Keratinocyte (primary cell): Measurements from ENCODE around the gene TXNRD1.

ENCODE experiments used
- CTCF ChIP-seq, 3 experiments: IDR thresholded peaks in 1 of 3; conservative IDR thresholded peaks in 1 of 3; optimal IDR thresholded peaks in 1 of 3; 2 replicates in 2 of 3; 3 replicates in 1 of 3; pipeline versions ENCODE3 to v1.5.1; 2011; ENCODE audit warnings: low read length in 3 of 3, mild to moderate bottlenecking in 3 of 3, moderate library complexity in 2 of 3, control low read depth in 1 of 3, inconsistent platforms in 1 of 3; ENCODE audit not compliant: insufficient read depth in 2 of 3; ENCODE audit errors: extremely low read depth in 1 of 3
- EZH2 ChIP-seq: IDR thresholded peaks from one replicate; pipeline ENCODE4 v1.6.1; 2012; ENCODE audit warnings: inconsistent platforms, mild to moderate bottlenecking, low read length, moderate library complexity

GRCh38 chr12:104303538-104304151, 88.1 kb downstream of the TXNRD1 start, which contains the start of gene EID3:
- TF ChIP-seq EZH2 (no peak), CTCF (optimal IDR thresholded peaks at IDR 0.05 in 1 of 3, IDR thresholded peaks at IDR 0.05 in 1 of 3, conservative IDR thresholded peaks at IDR 0.05 in 1 of 3; ENCODE audit: extremely low read depth in 1 of 3, insufficient read depth in 2 of 3, low read length in 3 of 3) (no peak)
